Activated naive CD8-positive, alpha-beta T cell treated with anti-CD3 and anti-CD28 coated beads, Interleukin-2, amount 50 U/mL, for 24 hours (primary cell): Measurements from ENCODE around the gene NELFA.

Source experiments
- ATAC-seq: fragments of 150-1000 bp; cut with Tn5 transposase; one replicate; pipeline ENCODE4 v1.10.0; 2021
- DNase-seq: peaks from one replicate; pipeline ENCODE4 v3.0.0; 2021
- H3K27ac Mint-ChIP-seq: one replicate; pipeline ENCODE4 v1.8.0; 2021; ENCODE audit warnings: mild to moderate bottlenecking, mixed read lengths
- H3K27me3 Mint-ChIP-seq: one replicate; pipeline ENCODE4 v1.8.0; 2021; ENCODE audit warnings: mixed read lengths
- H3K36me3 Mint-ChIP-seq: one replicate; pipeline ENCODE4 v1.8.0; 2021; ENCODE audit warnings: low read depth, mixed read lengths
- H3K4me1 Mint-ChIP-seq: one replicate; pipeline ENCODE4 v1.8.0; 2021; ENCODE audit warnings: mixed read lengths
- H3K4me3 Mint-ChIP-seq: one replicate; pipeline ENCODE4 v1.8.0; 2021; ENCODE audit warnings: mild to moderate bottlenecking, moderate library complexity, mixed read lengths
- H3K9me3 Mint-ChIP-seq: one replicate; pipeline ENCODE4 v1.8.0; 2021; ENCODE audit warnings: mixed read lengths

The NELFA gene

GRCh38 chr4:1973661-1974060 lies 35.1 kb downstream of the NELFA start:
- no peaks in the 10 kb centered on the region for H3K9me3 Mint-ChIP-seq
- no peaks in the 10 kb centered on the region for H3K27me3 Mint-ChIP-seq

GRCh38 chr4:1973218-1973617 lies 35.6 kb downstream of the NELFA start:
- Mint-ChIP-seq H3K27me3 (no peaks in the 10 kb centered on the region), H3K36me3 (peaks cover 55% of the 10 kb centered on the region), H3K9me3 (no peaks in the 10 kb centered on the region), H3K4me3 (no peak overlapping the region), H3K4me1 (no peaks in the 10 kb centered on the region), H3K27ac (no peak overlapping the region)
- ATAC-seq (no peak), DNase-seq (no peak)

More at GRCh38 chr4:1973661-1974060, 35.1 kb downstream of the NELFA start:
- Mint-ChIP-seq H3K4me3 (no peak overlapping the region), H3K27ac (no peak overlapping the region), H3K4me1 (no peaks in the 10 kb centered on the region), H3K36me3 (peaks cover 53% of the 10 kb centered on the region)
- DNase-seq, result no peak
- no peak for ATAC-seq

GRCh38 chr4:1972414-1972813 lies 36.4 kb downstream of the NELFA start:
- Mint-ChIP-seq H3K9me3 (no peaks in the 10 kb centered on the region), H3K27ac (no peak overlapping the region), H3K36me3 (peaks cover 56% of the 10 kb centered on the region), H3K4me1 (no peaks in the 10 kb centered on the region), H3K4me3 (no peak overlapping the region), H3K27me3 (no peaks in the 10 kb centered on the region)
- ATAC-seq, result no peak
- no peak for DNase-seq

DNA sequence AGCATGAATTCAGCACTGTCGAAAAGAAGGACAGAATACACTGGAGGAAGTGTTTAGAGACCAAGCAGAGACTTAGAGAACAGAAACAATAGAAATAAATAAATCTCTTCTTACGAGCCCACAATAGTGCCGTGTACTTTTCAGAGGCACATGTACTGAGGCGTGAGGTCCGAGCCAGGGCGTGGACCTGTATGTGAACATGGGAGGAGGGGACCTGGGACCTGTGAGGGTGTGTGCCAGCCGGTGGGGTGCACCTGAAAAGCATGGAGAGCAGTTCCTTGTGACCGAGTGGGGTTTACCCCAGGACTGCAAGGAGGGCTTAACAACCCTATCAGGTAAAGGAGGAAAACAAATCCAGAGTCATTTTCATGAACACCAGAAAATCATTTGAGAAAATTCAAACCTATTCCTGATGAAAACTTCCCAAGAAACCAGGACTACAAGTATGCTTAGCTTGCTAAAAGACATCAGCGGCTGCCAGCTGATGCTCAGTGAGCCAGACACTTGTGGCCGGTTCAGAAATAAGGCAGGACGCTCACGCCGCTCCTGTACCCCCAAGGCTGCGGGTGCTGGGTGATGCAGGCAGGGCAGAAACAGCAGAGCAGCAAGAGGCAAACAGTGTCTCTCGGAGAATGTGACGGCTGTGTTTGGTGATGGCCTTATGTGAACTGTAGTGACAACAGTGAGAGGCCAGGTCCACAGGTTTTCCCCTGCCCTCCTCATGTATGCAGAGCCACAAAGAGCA lies 37.1 kb downstream of the NELFA start:
- Mint-ChIP-seq H3K27me3 (no peaks in the 10 kb centered on the region), H3K27ac (no peak overlapping the region), H3K9me3 (no peaks in the 10 kb centered on the region), H3K36me3 (peaks cover 55% of the 10 kb centered on the region), H3K4me1 (no peaks in the 10 kb centered on the region), H3K4me3 (no peak overlapping the region)
- no peak for ATAC-seq
- DNase-seq, result no peak

- DNase-seq, result no peak
- H3K4me3 Mint-ChIP-seq, result no peak overlapping the region
- H3K9me3 Mint-ChIP-seq, result no peaks in the 10 kb centered on the region
- H3K27me3 Mint-ChIP-seq, result no peaks in the 10 kb centered on the region
- no peak for ATAC-seq
- peaks cover 1% of the 10 kb centered on the region for H3K4me1 Mint-ChIP-seq
- peaks cover 53% of the 10 kb centered on the region for H3K36me3 Mint-ChIP-seq
- H3K27ac Mint-ChIP-seq, result no peak overlapping the region
These were observed 37.8 kb downstream of the NELFA start for GRCh38 chr4:1970926-1971325.

DNA sequence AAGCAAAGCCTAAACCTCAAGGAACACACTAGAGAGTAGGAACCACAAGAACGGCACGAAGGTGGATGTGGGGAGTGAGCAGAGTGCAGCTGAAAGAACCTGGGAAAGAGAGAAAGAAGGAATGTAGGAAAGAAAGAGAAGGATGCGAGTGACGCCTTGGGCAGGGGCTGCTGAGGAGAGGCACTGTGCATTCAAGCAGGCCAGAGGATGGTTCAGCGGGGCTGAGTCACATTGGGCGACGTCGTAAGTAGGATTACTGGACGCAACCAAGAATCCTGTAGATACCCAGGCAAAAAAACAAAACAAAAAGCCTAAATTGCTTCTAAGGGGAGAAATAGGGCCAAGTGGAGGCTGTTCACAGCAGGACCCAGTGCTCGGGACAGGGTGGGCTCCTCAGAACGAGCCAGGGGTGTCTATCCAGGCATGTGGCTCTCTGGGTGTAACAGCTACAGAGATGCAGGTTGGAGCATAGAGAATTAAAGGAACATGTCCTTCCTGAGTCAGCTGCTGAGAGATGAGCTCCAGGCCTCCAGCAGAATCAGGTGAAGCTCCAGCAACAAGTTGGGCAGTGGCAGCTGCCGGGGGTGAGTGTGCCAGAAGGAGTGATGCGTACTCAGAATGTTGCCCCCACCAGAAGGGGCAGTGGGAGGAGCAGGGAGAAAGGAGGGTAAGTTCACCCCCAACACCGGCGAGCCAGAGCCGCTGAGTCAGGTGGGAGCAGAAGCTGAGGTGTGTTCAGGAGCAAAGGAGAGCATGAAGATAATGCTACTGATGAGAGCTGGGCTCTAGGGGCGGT lies 38.6 kb downstream of the NELFA start:
- no peak for ATAC-seq
- no peak overlapping the region for H3K4me3 Mint-ChIP-seq
- peaks cover 1% of the 10 kb centered on the region for H3K4me1 Mint-ChIP-seq
- no peaks in the 10 kb centered on the region for H3K27me3 Mint-ChIP-seq
- peaks cover 57% of the 10 kb centered on the region for H3K36me3 Mint-ChIP-seq
- DNase-seq, result no peak
- no peaks in the 10 kb centered on the region for H3K9me3 Mint-ChIP-seq
- peak overlapping the region; percentile 43 for H3K27ac Mint-ChIP-seq

GRCh38 chr4:1968686-1969295 lies 40.0 kb downstream of the NELFA start:
- H3K9me3 Mint-ChIP-seq, result no peaks in the 10 kb centered on the region
- H3K4me1 Mint-ChIP-seq, result peaks cover 1% of the 10 kb centered on the region
- peaks cover 60% of the 10 kb centered on the region for H3K36me3 Mint-ChIP-seq
- no peak overlapping the region for H3K27ac Mint-ChIP-seq
- DNase-seq (no peak), ATAC-seq (no peak)
- H3K27me3 Mint-ChIP-seq, result no peaks in the 10 kb centered on the region
- no peak overlapping the region for H3K4me3 Mint-ChIP-seq

- H3K27me3 Mint-ChIP-seq, result no peaks in the 10 kb centered on the region
- H3K4me3 Mint-ChIP-seq, result no peak overlapping the region
- H3K27ac Mint-ChIP-seq, result peak overlapping the region; percentile 43
- peaks cover 71% of the 10 kb centered on the region for H3K36me3 Mint-ChIP-seq
- ATAC-seq (peak; percentile 45), DNase-seq (no peak)
- H3K4me1 Mint-ChIP-seq, result peaks cover 1% of the 10 kb centered on the region
- no peaks in the 10 kb centered on the region for H3K9me3 Mint-ChIP-seq
These were observed 41.1 kb downstream of the NELFA start for GRCh38 chr4:1967512-1968149.

GRCh38 chr4:1964971-1965370 lies 43.8 kb downstream of the NELFA start:
- H3K4me3 Mint-ChIP-seq, result no peak overlapping the region
- DNase-seq (no peak), ATAC-seq (no peak)
- no peak overlapping the region for H3K27ac Mint-ChIP-seq
- peaks cover 1% of the 10 kb centered on the region for H3K4me1 Mint-ChIP-seq
- H3K9me3 Mint-ChIP-seq, result no peaks in the 10 kb centered on the region
- peaks cover 80% of the 10 kb centered on the region for H3K36me3 Mint-ChIP-seq
- no peaks in the 10 kb centered on the region for H3K27me3 Mint-ChIP-seq

GRCh38 chr4:1964443-1964842 lies 44.3 kb downstream of the NELFA start:
- H3K9me3 Mint-ChIP-seq, result no peaks in the 10 kb centered on the region
- H3K4me3 Mint-ChIP-seq, result no peak overlapping the region
- peaks cover 79% of the 10 kb centered on the region for H3K36me3 Mint-ChIP-seq
- no peak overlapping the region for H3K27ac Mint-ChIP-seq
- peaks cover 1% of the 10 kb centered on the region for H3K4me1 Mint-ChIP-seq
- ATAC-seq, result no peak
- no peaks in the 10 kb centered on the region for H3K27me3 Mint-ChIP-seq
- no peak for DNase-seq

DNA sequence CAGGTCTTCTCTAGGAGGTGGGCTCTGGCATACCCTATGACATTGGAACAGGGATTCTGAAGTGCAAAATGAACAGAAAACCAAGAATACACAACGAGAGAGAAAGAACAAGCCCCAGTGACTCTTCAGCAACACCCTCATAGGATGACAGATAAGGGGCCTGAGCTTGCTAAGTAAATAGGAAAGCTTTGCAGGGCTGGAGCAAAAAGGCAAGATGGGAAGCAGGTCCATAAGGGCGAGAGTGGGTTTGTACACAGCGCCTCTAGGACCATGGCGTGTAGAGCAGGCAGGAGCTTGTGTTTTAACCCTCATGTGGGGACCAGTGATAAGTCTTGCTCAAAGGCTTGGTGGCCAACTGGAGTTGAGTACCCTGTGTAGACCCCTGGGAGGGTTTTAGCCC lies 45.8 kb downstream of the NELFA start:
- H3K27ac Mint-ChIP-seq, result no peak overlapping the region
- DNase-seq (no peak), ATAC-seq (no peak)
- no peak overlapping the region for H3K4me3 Mint-ChIP-seq
- H3K9me3 Mint-ChIP-seq, result no peaks in the 10 kb centered on the region
- H3K27me3 Mint-ChIP-seq, result no peaks in the 10 kb centered on the region
- peaks cover 81% of the 10 kb centered on the region for H3K36me3 Mint-ChIP-seq
- H3K4me1 Mint-ChIP-seq, result peaks cover 1% of the 10 kb centered on the region

DNA sequence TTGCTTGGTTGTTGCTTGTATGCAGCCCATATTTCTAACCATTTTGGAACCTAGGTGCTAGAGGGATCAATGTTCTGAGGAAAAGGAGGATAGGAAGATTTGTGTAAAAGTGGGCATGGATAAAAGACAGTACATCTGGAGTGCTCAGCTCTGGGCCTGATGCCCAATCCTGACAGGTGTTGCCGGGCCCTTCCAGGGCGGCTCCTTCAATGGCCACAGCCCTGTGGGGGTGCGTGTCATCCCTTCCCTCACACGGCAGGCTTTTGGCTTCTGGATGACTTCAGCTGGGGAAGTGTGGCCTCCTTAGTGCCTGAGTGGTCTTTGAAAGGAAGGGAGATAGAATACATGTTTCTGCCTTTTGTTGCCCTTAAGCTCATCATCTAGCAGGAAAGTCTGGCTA lies 47.2 kb downstream of the NELFA start:
- peaks cover 84% of the 10 kb centered on the region for H3K36me3 Mint-ChIP-seq
- no peak overlapping the region for H3K27ac Mint-ChIP-seq
- ATAC-seq (no peak), DNase-seq (no peak)
- no peak overlapping the region for H3K4me3 Mint-ChIP-seq
- H3K27me3 Mint-ChIP-seq, result no peaks in the 10 kb centered on the region
- peaks cover 1% of the 10 kb centered on the region for H3K4me1 Mint-ChIP-seq
- H3K9me3 Mint-ChIP-seq, result no peaks in the 10 kb centered on the region

DNA sequence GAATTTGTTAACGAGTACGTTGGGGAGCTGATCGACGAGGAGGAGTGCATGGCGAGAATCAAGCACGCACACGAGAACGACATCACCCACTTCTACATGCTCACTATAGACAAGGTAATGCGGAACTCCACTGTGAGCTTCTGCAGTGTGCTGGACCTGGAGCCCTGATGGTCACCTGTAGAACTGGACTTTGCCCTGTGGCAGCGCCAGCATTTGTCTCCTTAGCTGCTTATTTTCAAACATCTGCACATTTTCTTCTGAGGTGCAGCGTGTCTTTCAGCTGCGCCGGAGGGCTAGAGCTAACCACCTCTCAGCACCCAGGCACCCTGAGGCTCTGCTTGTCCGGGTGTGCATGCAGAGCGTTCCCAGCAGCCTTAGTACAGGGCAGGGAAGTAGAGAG lies 47.7 kb downstream of the NELFA start:
- no peak overlapping the region for H3K27ac Mint-ChIP-seq
- DNase-seq (no peak), ATAC-seq (no peak)
- H3K4me3 Mint-ChIP-seq, result no peak overlapping the region
- peaks cover 85% of the 10 kb centered on the region for H3K36me3 Mint-ChIP-seq
- no peaks in the 10 kb centered on the region for H3K9me3 Mint-ChIP-seq
- H3K27me3 Mint-ChIP-seq, result no peaks in the 10 kb centered on the region
- H3K4me1 Mint-ChIP-seq, result peaks cover under 1% of the 10 kb centered on the region

DNA sequence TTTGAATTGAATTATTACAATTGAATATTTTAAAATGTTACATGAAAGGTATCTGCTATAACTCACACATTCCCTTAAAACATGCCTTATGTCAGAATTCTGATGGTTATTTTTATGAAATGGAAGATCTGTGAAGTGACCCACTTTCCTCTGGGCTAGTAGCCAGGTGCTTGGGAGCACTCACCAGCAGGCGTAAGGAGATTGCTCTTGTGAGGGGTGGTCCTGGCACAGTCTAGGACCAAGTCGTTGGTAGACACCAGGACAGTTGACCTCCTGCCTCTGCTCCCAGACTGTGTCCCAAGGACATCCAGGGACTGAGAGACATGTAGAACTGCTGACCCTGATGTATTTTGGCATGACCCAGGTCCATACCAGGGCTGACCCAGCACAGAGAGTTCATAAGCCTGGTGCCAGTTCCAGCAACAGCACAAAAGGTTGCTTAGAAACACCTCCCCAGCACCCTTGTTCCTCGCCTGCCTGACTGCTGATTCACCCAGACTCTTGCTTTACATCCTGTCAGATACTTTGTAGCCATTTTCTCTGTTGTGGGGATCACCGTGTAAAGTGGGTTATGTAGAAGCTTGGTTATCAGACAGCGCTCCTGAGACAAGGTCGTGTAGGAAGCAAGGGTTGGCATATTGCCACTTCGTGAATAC lies 48.5 kb downstream of the NELFA start:
- no peaks in the 10 kb centered on the region for H3K4me1 Mint-ChIP-seq
- peaks cover 83% of the 10 kb centered on the region for H3K36me3 Mint-ChIP-seq
- ATAC-seq, result peak; percentile 15
- H3K4me3 Mint-ChIP-seq, result no peak overlapping the region
- DNase-seq, result no peak
- H3K27me3 Mint-ChIP-seq, result no peaks in the 10 kb centered on the region
- no peaks in the 10 kb centered on the region for H3K9me3 Mint-ChIP-seq
- no peak overlapping the region for H3K27ac Mint-ChIP-seq
